Measurements from ENCODE around the gene GLO1.

The GLO1 gene

GRCh38 chr6:38646166-38646878 lies 56.6 kb downstream of the GLO1 start:
- Histone ChIP-seq H3K4me1 (ENCODE audit: insufficient read depth, low read length) (peaks cover 2% of the 10 kb centered on the region; the same call in 1 of the 2 replicates), H4K20me1 (ENCODE audit: insufficient read depth, low read length) (no peaks in the 10 kb centered on the region), H3K9ac (ENCODE audit: low read depth, low read length) (no peak overlapping the region), H2AFZ (ENCODE audit: low read depth, low read length) (no peak overlapping the region), H3K9me3 (ENCODE audit: insufficient read depth, low read length, severe bottlenecking) (no peaks in the 10 kb centered on the region), H3K36me3 (ENCODE audit: insufficient read depth, low read length) (no peaks in the 10 kb centered on the region), H3K4me2 (ENCODE audit: insufficient read depth, low read length) (no peak overlapping the region), H3K79me2 (ENCODE audit: insufficient read depth, low read length) (no peaks in the 10 kb centered on the region), H3K27ac (ENCODE audit: low read length) (no peak overlapping the region), H3K27me3 (ENCODE audit: insufficient read depth, low read length, poor library complexity) (no peaks in the 10 kb centered on the region), H3K4me3 (ENCODE audit: low read depth in 1 of 2, low read length in 2 of 2) (no peak overlapping the region)
- ATAC-seq (ENCODE audit: insufficient read depth, low read depth) (no peak), DNase-seq (no peak)
- TF ChIP-seq CTCF (IDR thresholded peaks at IDR 0.05; ENCODE audit: borderline replicate concordance, extremely low read depth, low read length, poor library complexity, severe bottlenecking), result no peak
- TF ChIP-seq EZH2 (IDR thresholded peaks at IDR 0.05; ENCODE audit: borderline replicate concordance, low read depth, low read length, severe bottlenecking), result no peak

- Histone ChIP-seq H2AFZ (ENCODE audit: low read depth, low read length) (no peak overlapping the region), H3K4me3 (ENCODE audit: low read depth in 1 of 2, low read length in 2 of 2) (no peak overlapping the region), H3K4me2 (ENCODE audit: insufficient read depth, low read length) (no peak overlapping the region), H3K27ac (ENCODE audit: low read length) (no peak overlapping the region), H3K27me3 (ENCODE audit: insufficient read depth, low read length, poor library complexity) (no peaks in the 10 kb centered on the region), H3K4me1 (ENCODE audit: insufficient read depth, low read length) (peaks cover 15% of the 10 kb centered on the region), H3K79me2 (ENCODE audit: insufficient read depth, low read length) (no peaks in the 10 kb centered on the region), H3K9me3 (ENCODE audit: insufficient read depth, low read length, severe bottlenecking) (no peaks in the 10 kb centered on the region), H3K36me3 (ENCODE audit: insufficient read depth, low read length) (no peaks in the 10 kb centered on the region), H4K20me1 (ENCODE audit: insufficient read depth, low read length) (no peaks in the 10 kb centered on the region), H3K9ac (ENCODE audit: low read depth, low read length) (no peak overlapping the region)
- DNase-seq (no peak), ATAC-seq (ENCODE audit: insufficient read depth, low read depth) (no peak)
- TF ChIP-seq EZH2 (IDR thresholded peaks at IDR 0.05; ENCODE audit: borderline replicate concordance, low read depth, low read length, severe bottlenecking) (no peak), CTCF (IDR thresholded peaks at IDR 0.05; ENCODE audit: borderline replicate concordance, extremely low read depth, low read length, poor library complexity, severe bottlenecking) (no peak)
Measured at GRCh38 chr6:38644951-38645350, 58.0 kb downstream of the GLO1 start.

- Histone ChIP-seq H2AFZ (ENCODE audit: low read depth, low read length) (peak overlapping the region; percentile 97), H4K20me1 (ENCODE audit: insufficient read depth, low read length) (no peaks in the 10 kb centered on the region)
- TF ChIP-seq EZH2 (IDR thresholded peaks at IDR 0.05; ENCODE audit: borderline replicate concordance, low read depth, low read length, severe bottlenecking), result no peak
- TF ChIP-seq CTCF (IDR thresholded peaks at IDR 0.05; ENCODE audit: borderline replicate concordance, extremely low read depth, low read length, poor library complexity, severe bottlenecking), result no peak
Measured at GRCh38 chr6:38640216-38640909, 62.6 kb downstream of the GLO1 start.

More at GRCh38 chr6:38640216-38640909, 62.6 kb downstream of the GLO1 start:
- H3K9ac ChIP-seq (ENCODE audit: low read depth, low read length), result peak overlapping the region; percentile 66
- H3K9me3 ChIP-seq (ENCODE audit: insufficient read depth, low read length, severe bottlenecking), result no peaks in the 10 kb centered on the region
- peak overlapping the region; percentile 55 for H3K27ac ChIP-seq (ENCODE audit: low read length)
- DNase-seq (peak; percentile 5), ATAC-seq (ENCODE audit: insufficient read depth, low read depth) (no peak; the same call in 2 of the 3 replicates)
- H3K27me3 ChIP-seq (ENCODE audit: insufficient read depth, low read length, poor library complexity), result peaks cover 6% of the 10 kb centered on the region
- H3K4me1 ChIP-seq (ENCODE audit: insufficient read depth, low read length), result peaks cover 27% of the 10 kb centered on the region
- no peaks in the 10 kb centered on the region for H3K79me2 ChIP-seq (ENCODE audit: insufficient read depth, low read length)
- peak overlapping the region; percentile 60 to 94; a peak in 3 of 4 replicates for H3K4me3 ChIP-seq (ENCODE audit: low read depth in 1 of 2, low read length in 2 of 2)
- peak overlapping the region; percentile 77 for H3K4me2 ChIP-seq (ENCODE audit: insufficient read depth, low read length)
- H3K36me3 ChIP-seq (ENCODE audit: insufficient read depth, low read length), result no peaks in the 10 kb centered on the region
